Esophagus squamous epithelium (tissue), 4 donors: ENCODE results near the gene XCR1.

Experiments used
- POLR2A ChIP-seq, 4 donors: fragments of 450-650 bp; IDR thresholded peaks; one replicate each; pipeline ENCODE4 v1.6.1; 2017; ENCODE audit warnings: antibody characterized with exemption in 4 of 4, mild to moderate bottlenecking in 4 of 4, moderate library complexity in 3 of 4
- TF ChIP-seq, protein P1 (sequence below), 6 experiments: fragments of 450-650 bp in 4 of 6; fragments of 200-600 bp in 2 of 6; sonication (generic) in 2 of 6; IDR thresholded peaks; one replicate each; pipeline ENCODE4 v1.5.1; 2016 to 2019; ENCODE audit warnings: antibody characterized with exemption in 6 of 6, mild to moderate bottlenecking in 4 of 6, moderate library complexity in 4 of 6

DNA sequence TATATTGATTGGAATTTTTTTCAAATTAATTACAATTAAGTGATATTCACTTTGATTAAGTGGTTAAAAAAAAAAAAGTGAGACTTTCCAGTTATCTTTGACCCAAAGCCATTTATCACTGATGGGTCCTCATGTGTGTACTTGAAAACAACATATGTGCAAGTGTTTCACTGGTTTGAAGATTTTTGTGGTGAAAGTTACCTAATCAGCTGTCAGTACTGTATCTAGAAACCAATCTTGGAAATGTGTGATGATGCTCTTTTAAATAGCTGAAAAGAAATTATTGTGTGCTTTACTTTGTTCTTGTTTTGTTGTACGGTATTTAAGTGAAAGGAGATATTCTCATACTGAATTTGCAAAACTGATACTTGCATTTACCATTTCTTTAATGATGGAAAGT is 11.6 kb upstream of the XCR1 start:
- TF ChIP-seq, protein P1, sequence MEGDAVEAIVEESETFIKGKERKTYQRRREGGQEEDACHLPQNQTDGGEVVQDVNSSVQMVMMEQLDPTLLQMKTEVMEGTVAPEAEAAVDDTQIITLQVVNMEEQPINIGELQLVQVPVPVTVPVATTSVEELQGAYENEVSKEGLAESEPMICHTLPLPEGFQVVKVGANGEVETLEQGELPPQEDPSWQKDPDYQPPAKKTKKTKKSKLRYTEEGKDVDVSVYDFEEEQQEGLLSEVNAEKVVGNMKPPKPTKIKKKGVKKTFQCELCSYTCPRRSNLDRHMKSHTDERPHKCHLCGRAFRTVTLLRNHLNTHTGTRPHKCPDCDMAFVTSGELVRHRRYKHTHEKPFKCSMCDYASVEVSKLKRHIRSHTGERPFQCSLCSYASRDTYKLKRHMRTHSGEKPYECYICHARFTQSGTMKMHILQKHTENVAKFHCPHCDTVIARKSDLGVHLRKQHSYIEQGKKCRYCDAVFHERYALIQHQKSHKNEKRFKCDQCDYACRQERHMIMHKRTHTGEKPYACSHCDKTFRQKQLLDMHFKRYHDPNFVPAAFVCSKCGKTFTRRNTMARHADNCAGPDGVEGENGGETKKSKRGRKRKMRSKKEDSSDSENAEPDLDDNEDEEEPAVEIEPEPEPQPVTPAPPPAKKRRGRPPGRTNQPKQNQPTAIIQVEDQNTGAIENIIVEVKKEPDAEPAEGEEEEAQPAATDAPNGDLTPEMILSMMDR (IDR thresholded peaks at IDR 0.05), result no peak
- TF ChIP-seq POLR2A (IDR thresholded peaks at IDR 0.05), result no peak
